H1 (cell line): ENCODE measurements around the gene NME7.

ENCODE experiments used
- CTCF ChIP-seq, 3 experiments: IDR thresholded peaks; 1 replicate in 2 of 3; 2 replicates in 1 of 3; pipeline versions ENCODE4 v1.5.1 to v1.6.1; 2011; ENCODE audit warnings: low read length in 3 of 3, mild to moderate bottlenecking in 3 of 3, inconsistent platforms in 2 of 3, low read depth in 1 of 3, moderate library complexity in 1 of 3; ENCODE audit not compliant: insufficient read depth in 1 of 3; ENCODE audit errors: control extremely low read depth in 1 of 3
- GABPA ChIP-seq: IDR thresholded peaks from 2 replicates; pipeline ENCODE4 v1.6.1; 2011; ENCODE audit warnings: mild to moderate bottlenecking, low read length, moderate library complexity, borderline replicate concordance; ENCODE audit not compliant: insufficient read depth
- JUN ChIP-seq: IDR thresholded peaks from 2 replicates; pipeline ENCODE4 v1.6.1; 2011; ENCODE audit warnings: low read depth, mild to moderate bottlenecking, improper control_type of control experiment, low read length
- MAFK ChIP-seq: IDR thresholded peaks from 2 replicates; pipeline ENCODE4 v1.6.1; 2012; ENCODE audit warnings: low read depth, mild to moderate bottlenecking, improper control_type of control experiment, low read length
- NRF1 ChIP-seq: IDR thresholded peaks from 2 replicates; pipeline ENCODE4 v1.6.1; 2011; ENCODE audit warnings: mild to moderate bottlenecking, low read depth, low read length, improper control_type of control experiment
- POLR2A ChIP-seq, 2 experiments: IDR thresholded peaks; 1 replicate in 1 of 2; 2 replicates in 1 of 2; pipeline ENCODE4 v1.6.1; 2011; ENCODE audit warnings: low read depth in 2 of 2, low read length in 2 of 2, mild to moderate bottlenecking in 2 of 2; ENCODE audit errors: control extremely low read depth in 1 of 2
- POLR2AphosphoS5 ChIP-seq: IDR thresholded peaks from 2 replicates; pipeline ENCODE4 v1.6.1; 2011; ENCODE audit warnings: low read depth, low read length
- RAD21 ChIP-seq, 2 experiments: IDR thresholded peaks in 1 of 2; conservative IDR thresholded peaks in 1 of 2; 2 replicates each; pipeline ENCODE4 v1.6.1; 2011; ENCODE audit warnings: low read depth in 2 of 2, low read length in 2 of 2, improper control_type of control experiment in 1 of 2, inconsistent platforms in 1 of 2, mild to moderate bottlenecking in 1 of 2, moderate library complexity in 1 of 2
- RXRA ChIP-seq: IDR thresholded peaks from 2 replicates; pipeline ENCODE4 v1.6.1; 2011; ENCODE audit warnings: low read depth, mild to moderate bottlenecking, low read length, moderate library complexity; ENCODE audit not compliant: insufficient read depth
- SIX5 ChIP-seq: IDR thresholded peaks from 2 replicates; pipeline ENCODE4 v1.6.1; 2011; ENCODE audit warnings: mild to moderate bottlenecking, low read depth, low read length
- SRF ChIP-seq: IDR thresholded peaks from 2 replicates; pipeline ENCODE4 v1.6.1; 2011; ENCODE audit warnings: mild to moderate bottlenecking, low read depth, low read length, moderate library complexity
- YY1 ChIP-seq: IDR thresholded peaks from 2 replicates; pipeline ENCODE4 v1.6.1; 2011; ENCODE audit warnings: low read depth, mild to moderate bottlenecking, low read length
- TF ChIP-seq, protein P1 (sequence below): IDR thresholded peaks from 2 replicates; pipeline ENCODE4 v1.6.1; 2011; ENCODE audit warnings: low read length, improper control_type of control experiment

- TF ChIP-seq CTCF (IDR thresholded peaks at IDR 0.05; ENCODE audit: control extremely low read depth in 1 of 3, insufficient read depth in 1 of 3, low read depth in 1 of 3, low read length in 3 of 3): no peak
- no peak for TF ChIP-seq POLR2AphosphoS5
- no peak for TF ChIP-seq SRF
- TF ChIP-seq SIX5: no peak
- no peak for TF ChIP-seq YY1
- no peak for TF ChIP-seq POLR2A (IDR thresholded peaks at IDR 0.05; ENCODE audit: control extremely low read depth in 1 of 2, low read depth in 2 of 2, low read length in 2 of 2)
- no peak for TF ChIP-seq GABPA
- no peak for TF ChIP-seq MAFK
- TF ChIP-seq RAD21 (IDR thresholded peaks at IDR 0.05 in 1 of 2, conservative IDR thresholded peaks at IDR 0.05 in 1 of 2; ENCODE audit: low read depth in 2 of 2, low read length in 2 of 2): no peak
- no peak for TF ChIP-seq RXRA
- no peak for TF ChIP-seq NRF1
- TF ChIP-seq, protein P1, sequence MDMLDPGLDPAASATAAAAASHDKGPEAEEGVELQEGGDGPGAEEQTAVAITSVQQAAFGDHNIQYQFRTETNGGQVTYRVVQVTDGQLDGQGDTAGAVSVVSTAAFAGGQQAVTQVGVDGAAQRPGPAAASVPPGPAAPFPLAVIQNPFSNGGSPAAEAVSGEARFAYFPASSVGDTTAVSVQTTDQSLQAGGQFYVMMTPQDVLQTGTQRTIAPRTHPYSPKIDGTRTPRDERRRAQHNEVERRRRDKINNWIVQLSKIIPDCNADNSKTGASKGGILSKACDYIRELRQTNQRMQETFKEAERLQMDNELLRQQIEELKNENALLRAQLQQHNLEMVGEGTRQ: no peak
- no peak for TF ChIP-seq JUN
Observed at GRCh38 chr1:169202791-169203665, 164.6 kb downstream of the NME7 start.
